NCI-H748 treated with DMSO at 0.1 percent for 48 hours (cell line): ENCODE results near the gene HYDIN.
"Not testable (repeated sequence)": the region's sequence is repeated elsewhere in the genome, so short reads cannot be mapped to it uniquely, and the experiment has no call there.

Source experiments
- DNase-seq: peaks from one replicate; lab custom pipeline; 2025; lab: John Stamatoyannopoulos, UW

Gene HYDIN

DNA sequence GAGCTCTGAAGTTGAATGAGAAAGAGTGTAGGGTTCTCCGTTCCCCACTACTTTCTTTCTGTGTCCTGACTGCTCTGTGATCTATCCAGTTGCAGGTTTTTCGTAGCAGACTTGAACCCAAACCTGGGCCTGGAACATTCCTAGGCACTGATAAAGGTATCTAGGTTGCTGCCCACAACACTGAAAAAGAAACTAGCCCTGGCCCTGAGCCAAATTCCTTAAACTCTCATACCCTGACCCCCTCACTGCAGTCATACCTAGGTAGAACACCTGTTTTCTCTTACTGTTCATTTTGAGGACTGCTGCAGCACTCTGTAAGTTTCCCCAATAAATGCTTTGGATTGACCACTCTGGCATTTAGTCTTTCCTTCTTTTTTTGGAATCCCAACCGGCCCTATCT lies 5.4 kb downstream of the HYDIN start:
- DNase-seq = no peak

DNA sequence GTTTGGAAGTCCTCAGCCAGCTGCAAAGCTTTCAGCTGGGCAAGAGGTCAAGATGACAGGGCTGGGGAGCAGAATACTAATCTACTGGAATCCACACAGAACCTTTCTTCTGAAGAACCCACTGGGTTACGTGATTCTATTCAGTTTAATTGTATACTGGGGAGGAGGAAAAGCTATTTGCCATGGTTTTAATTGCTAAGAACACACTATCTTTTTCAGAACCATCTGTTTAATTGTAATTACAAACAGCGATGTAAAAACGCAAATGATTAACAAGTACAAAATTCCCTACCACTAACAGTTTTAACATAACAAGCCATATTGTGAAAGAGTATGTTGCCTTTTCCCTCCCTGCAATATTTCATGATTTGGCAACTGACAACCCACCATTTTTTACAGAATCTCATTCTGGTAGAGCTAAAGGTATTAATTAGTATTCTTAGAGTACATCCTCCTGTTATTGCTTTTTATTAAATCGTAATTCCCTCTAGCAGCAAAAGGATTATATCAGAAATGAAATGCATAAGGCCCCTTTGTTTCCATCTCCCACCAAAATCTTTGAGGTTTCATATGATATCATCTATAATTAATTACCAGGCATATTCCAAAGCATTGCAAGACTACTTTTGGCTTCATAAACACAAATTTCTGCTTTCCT lies 12.1 kb downstream of the HYDIN start:
- DNase-seq = no peak

GRCh38 chr16:71217506-71217905 lies 13.0 kb downstream of the HYDIN start:
- DNase-seq = peak; percentile 8

- DNase-seq = no peak
Observed at GRCh38 chr16:71216714-71217113, 13.8 kb downstream of the HYDIN start.

DNA sequence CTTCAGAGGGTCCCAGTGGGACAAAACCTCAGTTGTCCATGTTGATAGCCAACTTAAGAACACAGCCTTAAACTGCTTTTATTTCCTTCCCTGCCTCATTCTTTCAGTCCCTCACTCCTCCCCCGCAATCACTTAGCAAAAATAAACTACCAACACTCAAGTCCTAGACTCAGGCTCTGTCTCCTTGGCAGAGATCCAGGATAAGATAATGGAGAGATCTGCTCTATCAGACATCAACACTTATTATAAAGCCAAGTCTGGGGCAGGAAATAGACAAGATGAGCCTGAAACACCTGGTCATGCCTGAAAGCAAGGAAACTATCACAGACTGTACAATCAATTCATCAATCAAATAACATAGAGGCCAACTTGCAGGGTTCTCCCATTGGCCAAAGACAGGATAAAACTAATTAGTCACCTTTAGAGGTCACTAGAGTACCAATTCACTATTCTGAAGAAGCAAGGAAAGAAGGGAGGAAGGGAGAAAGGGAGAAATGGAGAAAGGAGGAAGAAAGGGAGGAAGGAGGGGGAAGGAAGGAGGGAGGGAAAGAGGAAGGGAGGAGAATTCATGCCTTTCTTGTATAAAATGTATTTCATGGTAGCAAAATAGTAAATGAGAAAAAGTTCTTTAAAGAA lies 15.7 kb downstream of the HYDIN start:
- DNase-seq = peak; percentile 16

DNA sequence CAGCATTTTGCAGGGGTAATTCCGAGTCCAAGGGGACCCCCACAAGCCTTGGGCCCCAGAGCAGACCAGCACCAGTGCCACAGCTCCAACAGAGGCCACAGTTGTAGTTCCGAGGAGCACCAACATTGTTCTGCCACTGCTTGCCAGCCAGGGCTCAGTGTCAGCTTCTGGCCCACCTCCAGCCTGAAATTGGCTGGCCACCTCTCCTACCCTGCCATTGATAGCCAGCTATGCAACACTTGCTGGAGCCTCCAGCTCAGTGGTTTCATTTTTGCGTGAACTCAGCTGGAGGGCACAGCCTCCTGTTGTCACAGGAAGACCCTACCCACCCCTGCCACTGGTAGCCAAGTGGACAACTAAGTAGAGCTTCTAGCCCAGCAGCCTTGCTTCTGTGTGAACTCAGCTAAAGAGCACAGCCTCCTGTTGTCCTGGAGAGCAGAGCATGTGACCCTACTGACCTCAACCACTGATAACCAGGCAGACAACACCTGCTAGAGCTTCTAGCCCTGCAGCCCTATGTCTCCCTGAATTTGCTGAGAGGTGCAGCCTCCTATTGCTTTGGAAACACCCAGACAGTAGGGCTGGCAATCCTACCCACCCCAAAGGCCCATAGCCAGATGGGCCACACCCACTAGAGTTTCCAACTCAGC lies 24.9 kb downstream of the HYDIN start:
- no peak for DNase-seq

DNA sequence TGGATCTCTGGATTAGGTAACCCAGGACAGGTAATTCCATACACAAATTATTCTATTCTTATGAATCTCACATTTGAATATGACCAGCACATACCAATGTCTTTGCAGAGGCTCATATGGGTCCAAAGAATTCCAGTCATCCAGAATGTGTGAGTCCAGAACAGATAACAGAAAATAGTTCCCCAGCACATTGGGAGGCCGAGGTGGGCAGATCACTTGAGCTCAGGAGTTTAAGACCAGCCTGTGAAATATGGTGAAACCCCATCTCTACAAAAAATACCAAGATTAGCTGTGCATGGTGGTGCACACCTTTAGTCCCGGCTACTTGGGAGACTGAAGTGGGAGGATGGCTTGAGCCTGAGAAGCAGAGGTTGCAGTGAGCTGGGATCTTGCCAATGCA lies 26.9 kb downstream of the HYDIN start:
- DNase-seq = no peak

DNA sequence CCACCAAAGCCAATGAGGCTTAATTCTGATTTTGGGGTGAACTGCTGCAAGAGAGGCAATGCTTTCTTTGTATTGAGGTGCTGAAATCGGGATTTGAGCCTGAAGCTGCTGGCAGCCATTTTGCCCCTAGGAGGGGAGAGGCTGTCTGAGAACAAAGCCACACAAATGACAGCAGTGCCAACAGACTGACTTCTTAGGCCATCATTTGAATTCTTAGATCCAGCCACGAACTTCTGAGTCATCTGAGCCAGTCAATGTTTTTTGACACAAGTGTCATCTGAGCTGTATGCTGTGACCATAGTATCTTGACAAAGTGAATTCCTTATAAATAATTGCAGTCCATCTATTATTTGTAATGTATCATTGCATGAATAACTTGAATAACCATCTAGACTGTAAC lies 29.0 kb downstream of the HYDIN start:
- DNase-seq = no peak

DNA sequence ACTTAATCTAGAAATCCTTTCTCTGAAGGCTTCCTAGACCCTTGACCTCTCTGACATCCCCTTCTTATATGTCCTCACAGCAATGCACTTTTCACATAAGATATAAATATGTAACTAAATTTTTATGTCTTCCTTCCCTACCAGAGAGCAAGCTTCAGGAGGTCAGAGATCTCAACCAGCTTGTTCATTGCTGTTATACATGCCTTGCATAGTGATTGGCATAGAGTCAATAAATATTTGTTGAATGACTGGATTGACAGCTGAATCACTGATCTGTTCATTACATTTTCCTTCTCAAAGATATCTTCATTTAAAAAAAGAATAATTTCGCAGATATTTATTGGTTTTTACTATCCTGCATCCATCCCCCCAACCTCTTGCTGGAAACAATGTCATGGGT lies 29.5 kb downstream of the HYDIN start:
- DNase-seq = no peak

DNA sequence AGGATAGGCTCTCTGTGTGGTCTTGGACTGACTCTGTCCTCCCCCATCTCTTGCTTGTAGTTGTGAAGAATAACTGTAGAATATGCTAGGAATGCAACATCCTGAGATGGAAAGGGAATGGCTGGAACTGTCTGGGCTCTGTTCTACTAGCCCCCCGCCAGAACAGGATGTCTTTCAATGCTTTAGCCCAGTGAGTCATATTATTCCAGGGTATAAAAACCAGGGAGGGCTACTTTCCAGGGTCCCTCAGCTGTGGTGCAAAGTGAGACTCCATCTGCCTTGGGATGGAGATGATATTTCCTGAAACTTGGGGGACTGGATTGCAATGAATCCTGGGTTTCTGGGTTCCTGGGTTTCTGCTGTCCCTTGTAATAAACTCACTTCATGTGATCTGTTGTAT lies 32.1 kb downstream of the HYDIN start:
- DNase-seq = no peak

- no peak for DNase-seq
Observed at GRCh38 chr16:71192387-71192786, 38.1 kb downstream of the HYDIN start.

DNA sequence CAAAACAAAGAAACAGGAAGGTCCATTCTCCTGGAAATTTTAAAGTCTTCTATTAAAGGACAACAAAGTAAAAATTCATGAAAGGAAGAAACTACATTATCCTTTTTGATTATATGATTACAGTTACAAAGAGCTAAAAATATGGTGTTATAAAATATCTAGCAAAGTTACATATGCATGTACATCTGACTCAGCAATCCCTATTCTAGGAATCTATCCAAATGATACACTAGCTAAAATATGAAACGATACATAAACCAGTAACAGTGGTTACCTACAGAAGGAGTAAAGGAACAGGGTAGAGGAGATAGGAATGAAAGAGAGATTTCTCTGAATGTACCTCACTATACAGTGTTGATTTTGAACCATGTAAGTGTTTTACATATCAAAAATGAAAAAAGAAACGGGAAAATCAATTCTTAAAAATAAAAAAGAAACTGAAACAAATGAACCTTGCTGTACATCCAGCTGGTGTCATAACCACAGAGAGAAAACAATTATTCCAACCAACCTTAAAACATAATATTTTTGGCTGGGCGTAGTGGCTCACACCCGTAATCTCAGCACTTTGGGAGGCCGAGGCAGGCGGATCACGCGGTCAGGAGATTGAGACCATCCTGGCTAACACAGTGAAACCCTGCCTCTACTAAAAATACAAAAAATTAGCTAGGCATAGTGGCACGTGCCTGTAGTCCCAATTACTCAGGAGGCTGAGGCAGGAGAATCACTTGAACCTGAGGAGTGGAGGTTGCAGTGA lies 41.4 kb downstream of the HYDIN start:
- DNase-seq = no peak

GRCh38 chr16:71185347-71185746 lies 45.2 kb downstream of the HYDIN start:
- DNase-seq = no peak

- no peak for DNase-seq
Observed at GRCh38 chr16:71179569-71179968, 51.0 kb downstream of the HYDIN start.

DNA sequence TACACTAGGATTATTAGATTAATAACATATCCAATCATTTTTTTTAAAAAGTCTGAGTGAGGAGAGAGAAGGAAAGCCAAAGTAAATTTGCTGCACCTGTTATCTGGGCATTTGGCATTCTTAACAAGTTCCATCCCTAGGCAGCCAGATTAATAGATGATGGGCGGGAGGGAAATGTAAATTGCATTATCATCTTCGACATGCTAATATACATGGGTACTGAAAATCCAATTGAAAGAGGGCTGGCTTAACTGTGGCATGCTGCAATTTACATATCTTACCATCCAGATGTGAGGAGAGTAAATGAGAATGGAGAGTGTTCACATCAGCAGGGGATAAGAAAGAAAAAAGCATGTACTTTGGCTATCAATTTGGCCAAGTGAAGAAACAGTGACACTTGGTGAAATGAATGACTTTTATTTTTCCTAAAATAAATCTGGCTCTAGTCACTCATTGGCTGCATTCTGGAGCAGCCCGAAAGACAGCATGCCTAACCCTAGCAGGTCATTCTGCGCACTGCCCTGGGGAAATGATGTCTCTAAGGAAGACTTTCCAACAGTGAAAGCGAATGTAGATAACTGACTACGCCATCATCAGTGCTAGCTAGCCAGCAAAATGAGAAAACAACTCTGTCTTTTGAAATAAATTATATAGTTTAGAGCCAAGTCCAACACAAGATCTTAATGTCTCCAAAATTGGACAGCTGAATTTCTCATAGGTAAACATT lies 57.9 kb downstream of the HYDIN start:
- no peak for DNase-seq

GRCh38 chr16:71161007-71161406 lies 69.5 kb downstream of the HYDIN start:
- DNase-seq = not testable (repeated sequence)

GRCh38 chr16:71157278-71157677 lies 73.2 kb downstream of the HYDIN start:
- not testable (repeated sequence) for DNase-seq

GRCh38 chr16:71153329-71153728 lies 77.2 kb downstream of the HYDIN start:
- DNase-seq = not testable (repeated sequence)

DNA sequence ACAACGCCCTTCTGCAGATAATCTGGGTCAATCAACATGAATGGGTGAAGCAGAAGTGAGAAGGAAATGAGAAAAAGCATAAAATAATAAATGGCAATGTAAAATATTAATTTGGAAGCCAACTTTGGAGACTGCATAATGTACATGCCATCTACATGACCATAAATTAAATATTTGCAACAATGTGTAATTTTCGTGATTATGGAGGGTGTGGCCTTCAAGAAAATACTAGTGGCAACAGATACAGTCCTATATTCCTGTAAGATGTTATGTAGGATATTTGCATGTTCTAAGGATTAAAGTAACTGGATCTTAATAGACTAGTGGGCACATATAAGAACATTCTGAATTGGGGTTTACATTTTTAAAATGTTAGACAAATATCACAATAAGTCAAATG lies 78.9 kb downstream of the HYDIN start:
- not testable (repeated sequence) for DNase-seq

GRCh38 chr16:71143246-71143645 lies 87.3 kb downstream of the HYDIN start:
- DNase-seq = not testable (repeated sequence)

- DNase-seq = not testable (repeated sequence)
Observed at GRCh38 chr16:71110565-71110964, 120.0 kb downstream of the HYDIN start.

DNA sequence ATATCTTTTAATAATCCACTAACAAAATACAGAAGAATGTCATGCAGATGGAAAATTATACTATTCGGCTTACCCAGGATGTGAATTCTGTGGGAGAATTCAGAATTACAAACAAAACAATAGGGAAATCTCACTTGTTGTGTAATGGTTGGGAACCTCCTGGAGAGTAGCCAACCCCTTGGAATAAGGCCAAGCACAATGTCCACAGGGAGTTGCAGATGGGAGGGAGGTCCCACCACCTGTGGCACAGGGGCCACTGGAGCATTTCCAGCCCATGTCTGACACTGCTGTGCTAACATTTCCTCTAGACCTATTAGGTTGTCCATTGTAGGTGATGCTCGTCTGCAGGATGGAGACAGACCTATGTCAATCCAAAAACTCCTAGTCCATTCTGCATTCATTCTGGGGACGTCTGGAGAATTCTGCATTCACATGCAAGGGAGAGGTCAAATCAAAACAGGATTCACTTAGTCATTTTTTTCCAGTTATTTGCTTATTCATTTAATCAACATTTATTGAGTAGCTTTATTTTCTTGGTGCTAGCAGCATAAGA lies 120.8 kb downstream of the HYDIN start:
- not testable (repeated sequence) for DNase-seq
